Duodenal mucosa (tissue), 2 donors: Measurements from ENCODE around the gene UBAP2.
"Not testable (repeated sequence)": the region's sequence is repeated elsewhere in the genome, so short reads cannot be mapped to it uniquely, and the experiment has no call there.

Experiments used
- H3K27ac ChIP-seq: one replicate; pipeline ENCODE4 v1.7.0; 2013; ENCODE audit warnings: low read depth, low read length
- H3K27me3 ChIP-seq, 2 donors: one replicate each; pipeline ENCODE4 v1.7.0; 2013; ENCODE audit warnings: low read length in 2 of 2, control low read depth in 1 of 2; ENCODE audit not compliant: insufficient read depth in 2 of 2, control insufficient read depth in 1 of 2
- H3K36me3 ChIP-seq, 2 donors: one replicate each; pipeline ENCODE4 v1.7.0; 2013; ENCODE audit warnings: low read length in 2 of 2, control low read depth in 1 of 2; ENCODE audit not compliant: insufficient read depth in 2 of 2, control insufficient read depth in 1 of 2
- H3K4me1 ChIP-seq, 2 donors: one replicate each; pipeline ENCODE4 v1.7.0; 2013; ENCODE audit warnings: low read length in 2 of 2, control low read depth in 1 of 2; ENCODE audit not compliant: insufficient read depth in 2 of 2, control insufficient read depth in 1 of 2
- H3K4me3 ChIP-seq, 2 donors: one replicate each; pipeline ENCODE4 v1.7.0; 2013; ENCODE audit warnings: low read length in 2 of 2, low read depth in 1 of 2
- H3K9ac ChIP-seq, 2 donors: one replicate each; pipeline ENCODE4 v1.7.0; 2013; ENCODE audit warnings: low read length in 2 of 2, low read depth in 1 of 2
- H3K9me3 ChIP-seq, 2 donors: one replicate each; pipeline ENCODE4 v1.7.0; 2013; ENCODE audit warnings: low read length in 2 of 2, control low read depth in 1 of 2; ENCODE audit not compliant: control insufficient read depth in 1 of 2

UBAP2 gene

DNA sequence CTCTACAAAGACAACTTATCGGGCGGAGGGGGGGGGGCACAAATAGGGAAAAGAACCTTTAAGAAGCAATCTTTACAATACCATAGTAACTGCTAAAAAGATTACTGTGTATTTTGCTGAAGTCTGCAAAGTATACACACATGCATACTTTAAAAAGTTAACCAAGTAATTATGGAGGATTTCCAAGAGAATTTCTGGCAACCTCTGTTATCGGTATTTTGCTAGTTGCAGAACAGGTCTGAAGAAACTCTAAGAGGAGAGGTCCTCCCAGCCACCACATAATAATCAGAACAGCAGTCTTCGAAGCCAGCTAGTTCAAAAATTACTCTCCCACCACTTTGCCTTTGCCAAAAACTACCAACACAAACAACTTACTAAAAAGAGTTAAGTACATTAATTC is 56.1 kb downstream of the UBAP2 start:
- H3K9ac ChIP-seq = no peak overlapping the region
- peaks cover 9 to 23% of the 10 kb centered on the region in 2 donors for H3K36me3 ChIP-seq
- no peak overlapping the region for H3K4me3 ChIP-seq
- no peaks in the 10 kb centered on the region for H3K27me3 ChIP-seq
- no peaks in the 10 kb centered on the region for H3K9me3 ChIP-seq
- H3K27ac ChIP-seq = no peak overlapping the region
- no peaks in the 10 kb centered on the region for H3K4me1 ChIP-seq

DNA sequence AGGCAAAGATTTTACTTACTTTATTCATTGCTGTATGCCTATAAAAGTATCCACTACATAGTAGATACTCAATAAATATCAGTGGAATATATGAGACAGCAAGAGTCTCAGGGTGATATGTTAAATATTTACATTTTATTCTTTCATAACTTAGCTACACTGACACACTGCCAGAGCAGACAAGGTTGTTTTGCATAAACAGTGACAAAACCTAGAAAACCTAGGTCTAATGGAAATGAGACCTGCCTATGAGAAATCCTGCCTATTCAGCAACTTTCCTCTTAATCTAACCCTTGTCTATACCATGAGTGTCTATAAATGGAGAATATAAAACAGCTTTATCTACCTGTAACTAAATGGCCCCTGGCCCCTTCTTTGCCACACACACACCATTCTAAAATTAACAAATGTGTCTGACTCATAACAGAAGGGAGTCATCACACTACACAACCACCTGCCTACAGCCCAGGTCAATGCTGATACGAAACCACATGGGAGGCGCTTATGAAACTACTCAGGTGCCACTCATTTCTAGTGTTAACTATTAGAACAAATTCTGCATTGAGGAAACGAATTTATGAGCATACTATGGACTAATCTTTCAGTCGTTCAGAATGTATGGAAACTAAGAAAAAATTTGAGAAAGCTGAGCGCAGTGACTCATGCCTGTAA is 60.3 kb downstream of the UBAP2 start:
- H3K36me3 ChIP-seq = peaks cover 2 to 36% of the 10 kb centered on the region in 2 donors
- H3K4me1 ChIP-seq = no peaks in the 10 kb centered on the region
- H3K4me3 ChIP-seq = no peak overlapping the region
- H3K27ac ChIP-seq = no peak overlapping the region
- H3K9me3 ChIP-seq = no peaks in the 10 kb centered on the region
- H3K9ac ChIP-seq = no peak overlapping the region
- no peaks in the 10 kb centered on the region for H3K27me3 ChIP-seq

DNA sequence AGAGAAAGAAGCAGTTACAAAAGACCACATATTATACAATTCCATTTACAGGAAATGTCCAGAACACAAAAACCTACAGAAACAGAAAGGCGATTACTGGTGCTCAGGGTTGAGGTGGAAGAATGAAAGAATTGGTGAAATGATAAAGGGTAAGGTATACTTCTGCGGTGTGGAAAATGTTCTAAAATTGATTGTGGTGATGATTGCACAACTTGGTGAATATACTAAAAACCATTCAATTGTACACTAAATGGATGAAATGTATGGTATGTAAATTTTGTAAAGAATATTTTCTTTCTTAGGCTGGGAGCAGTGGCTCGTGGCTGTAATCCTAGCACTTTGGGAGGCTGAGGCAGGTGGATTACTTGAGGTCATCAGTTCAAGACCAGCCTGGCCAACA is 72.3 kb downstream of the UBAP2 start:
- Histone ChIP-seq H3K27ac (no peak overlapping the region), H3K4me3 (no peak overlapping the region), H3K4me1 (no peaks in the 10 kb centered on the region), H3K9me3 (no peaks in the 10 kb centered on the region), H3K36me3 (peaks cover 2 to 11% of the 10 kb centered on the region in 2 donors), H3K9ac (no peak overlapping the region), H3K27me3 (no peaks in the 10 kb centered on the region)

DNA sequence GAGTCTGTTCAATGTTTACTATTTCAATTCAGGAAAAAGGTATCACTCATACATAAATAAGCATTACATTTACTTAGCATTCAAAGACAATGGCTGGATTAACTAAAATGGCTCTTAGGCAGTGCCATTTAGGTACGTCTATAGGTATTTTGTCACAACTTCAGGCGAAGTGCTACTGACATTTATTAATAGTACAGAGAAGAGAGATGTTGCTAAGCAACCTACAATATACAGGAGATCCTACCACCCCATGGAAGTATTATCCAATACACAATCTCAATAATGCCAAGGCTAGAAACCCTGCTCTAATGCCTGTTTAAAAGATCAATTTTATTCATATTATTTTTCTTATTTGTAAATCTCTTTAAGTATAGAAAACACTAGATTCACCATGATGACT is 76.0 kb downstream of the UBAP2 start:
- no peaks in the 10 kb centered on the region for H3K27me3 ChIP-seq
- H3K36me3 ChIP-seq = peaks cover 5 to 18% of the 10 kb centered on the region in 2 donors
- no peaks in the 10 kb centered on the region for H3K9me3 ChIP-seq

DNA sequence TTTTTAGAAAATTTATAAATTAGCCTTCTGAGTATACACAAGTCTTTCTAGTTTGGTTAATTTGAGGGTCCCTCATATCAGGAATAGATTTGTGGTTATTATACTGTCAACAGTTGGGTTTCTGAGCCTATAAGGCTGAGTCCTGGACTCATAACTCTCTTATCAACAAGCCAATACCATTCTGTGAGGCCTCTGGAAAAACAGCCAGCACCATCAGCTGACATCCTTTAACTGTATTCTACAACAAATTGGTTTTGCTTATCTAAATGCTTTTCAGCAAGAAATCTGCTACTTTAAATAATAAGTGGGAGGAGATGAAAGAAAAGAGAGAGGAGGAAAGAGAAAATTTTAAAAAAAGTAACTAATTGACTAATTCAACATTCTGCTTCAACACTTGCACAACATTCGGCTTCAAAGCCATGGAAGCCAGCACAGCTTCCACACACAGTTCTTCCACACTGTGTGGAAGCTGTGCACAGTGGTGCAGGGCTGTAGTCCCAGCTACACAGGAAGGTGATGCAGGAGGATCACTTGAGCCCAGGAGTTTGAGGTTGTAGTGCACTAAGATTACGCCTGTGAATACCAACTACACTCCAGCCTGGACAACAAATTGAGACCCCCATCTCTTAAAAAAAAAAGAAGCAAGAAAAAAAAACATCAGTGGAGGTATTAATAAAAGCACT is 84.5 kb downstream of the UBAP2 start:
- no peaks in the 10 kb centered on the region for H3K27me3 ChIP-seq
- H3K4me1 ChIP-seq = no peaks in the 10 kb centered on the region
- no peak overlapping the region for H3K27ac ChIP-seq
- H3K9me3 ChIP-seq = no peaks in the 10 kb centered on the region
- H3K9ac ChIP-seq = no peak overlapping the region
- H3K4me3 ChIP-seq = no peak overlapping the region
- H3K36me3 ChIP-seq = peaks cover 8 to 20% of the 10 kb centered on the region in 2 donors

More for the DNA sequence above, 76.0 kb downstream of the UBAP2 start:
- H3K4me3 ChIP-seq = no peak overlapping the region
- H3K9ac ChIP-seq = no peak overlapping the region
- no peaks in the 10 kb centered on the region for H3K4me1 ChIP-seq
- H3K27ac ChIP-seq = no peak overlapping the region

DNA sequence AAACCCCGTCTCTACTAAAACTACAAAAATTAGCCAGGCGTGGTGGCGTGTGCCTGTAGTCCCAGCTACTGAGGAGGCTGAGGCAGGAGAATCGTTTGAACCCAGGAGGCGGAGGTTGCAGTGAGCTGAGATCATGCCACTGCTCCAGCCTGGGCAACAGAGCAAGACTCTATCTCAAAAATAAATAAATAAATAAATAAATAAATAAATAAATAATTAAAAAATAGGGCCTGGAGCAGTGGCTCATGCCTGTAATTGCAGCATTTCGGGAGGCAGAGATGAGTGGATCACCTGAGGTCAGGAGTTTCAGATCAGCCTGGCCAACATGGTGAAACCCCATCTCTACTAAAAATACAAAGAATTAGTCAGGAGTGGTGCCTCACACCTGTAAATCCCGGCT is 86.2 kb downstream of the UBAP2 start:
- peaks cover 8 to 21% of the 10 kb centered on the region in 2 donors for H3K36me3 ChIP-seq
- H3K4me3 ChIP-seq, H3K9ac ChIP-seq, H3K27ac ChIP-seq, H3K27me3 ChIP-seq, H3K4me1 ChIP-seq, H3K9me3 ChIP-seq: not testable (repeated sequence)

DNA sequence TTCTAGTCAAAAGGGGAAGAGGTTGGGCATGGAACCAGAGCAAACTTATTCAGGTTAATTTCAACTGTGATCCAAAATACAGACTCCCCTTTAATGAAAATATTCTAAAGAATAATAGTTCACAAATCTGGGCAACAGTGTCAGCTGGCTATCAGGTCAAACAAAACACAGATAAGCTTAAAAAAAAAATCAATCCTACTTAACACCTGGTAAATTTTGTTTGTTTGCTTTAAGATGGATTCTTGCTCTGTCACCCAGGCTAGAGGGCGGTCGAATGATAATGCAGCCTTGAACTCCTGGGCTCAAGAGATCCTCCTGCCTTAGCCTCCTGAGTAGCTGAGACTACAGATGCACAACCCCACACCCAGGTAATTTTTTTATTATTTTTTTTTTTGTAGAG is 89.0 kb downstream of the UBAP2 start:
- Histone ChIP-seq H3K9me3 (no peaks in the 10 kb centered on the region), H3K4me3 (no peak overlapping the region), H3K27ac (no peak overlapping the region), H3K27me3 (no peaks in the 10 kb centered on the region), H3K36me3 (peaks cover 15 to 33% of the 10 kb centered on the region in 2 donors), H3K9ac (no peak overlapping the region), H3K4me1 (no peaks in the 10 kb centered on the region)

DNA sequence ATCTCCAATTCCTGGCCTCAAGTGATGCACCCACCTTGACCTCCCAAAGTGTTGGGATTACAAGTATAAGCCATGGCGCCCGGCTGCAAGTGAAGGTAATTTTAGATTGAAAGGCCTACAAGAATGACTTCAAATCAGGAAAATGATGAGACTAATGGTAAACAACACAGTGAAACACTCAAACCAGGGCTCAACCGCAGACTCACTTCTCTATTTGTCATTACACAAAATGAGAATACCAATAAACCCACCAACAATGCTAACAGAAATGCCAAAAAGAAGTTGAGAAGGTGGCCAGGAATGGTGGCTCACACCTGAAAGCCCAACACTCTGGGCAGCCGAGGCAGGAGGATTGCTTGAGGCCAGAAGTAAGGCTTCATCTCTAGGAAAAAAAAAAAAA is 92.1 kb downstream of the UBAP2 start:
- Histone ChIP-seq H3K9me3 (no peaks in the 10 kb centered on the region), H3K4me3 (no peak overlapping the region), H3K36me3 (peaks cover 10 to 43% of the 10 kb centered on the region in 2 donors), H3K27ac (no peak overlapping the region), H3K4me1 (no peaks in the 10 kb centered on the region), H3K9ac (no peak overlapping the region), H3K27me3 (no peaks in the 10 kb centered on the region)

DNA sequence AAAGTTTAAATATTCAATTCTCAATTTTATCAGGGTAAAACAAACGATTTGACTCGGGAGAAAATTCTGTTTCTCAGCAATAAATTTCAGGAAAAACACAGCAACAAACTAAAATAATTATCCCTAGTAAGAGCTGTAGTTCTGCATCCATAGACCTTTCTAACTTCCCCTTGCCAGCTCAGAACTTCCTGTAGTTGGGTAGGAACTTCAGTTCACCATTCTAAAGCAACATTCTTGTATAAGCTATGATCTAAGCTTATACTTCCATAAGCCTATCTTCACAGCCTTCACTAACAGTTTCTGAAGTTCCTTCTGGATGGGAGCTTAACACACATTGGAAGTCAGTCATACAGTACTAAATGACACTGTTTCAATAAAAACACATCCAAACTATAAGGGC is 96.6 kb downstream of the UBAP2 start:
- H3K4me1 ChIP-seq = no peaks in the 10 kb centered on the region
- no peak overlapping the region for H3K4me3 ChIP-seq
- peaks cover 7 to 38% of the 10 kb centered on the region in 2 donors for H3K36me3 ChIP-seq
- H3K27me3 ChIP-seq = no peaks in the 10 kb centered on the region
- H3K27ac ChIP-seq = no peak overlapping the region
- H3K9ac ChIP-seq = no peak overlapping the region
- no peaks in the 10 kb centered on the region for H3K9me3 ChIP-seq

DNA sequence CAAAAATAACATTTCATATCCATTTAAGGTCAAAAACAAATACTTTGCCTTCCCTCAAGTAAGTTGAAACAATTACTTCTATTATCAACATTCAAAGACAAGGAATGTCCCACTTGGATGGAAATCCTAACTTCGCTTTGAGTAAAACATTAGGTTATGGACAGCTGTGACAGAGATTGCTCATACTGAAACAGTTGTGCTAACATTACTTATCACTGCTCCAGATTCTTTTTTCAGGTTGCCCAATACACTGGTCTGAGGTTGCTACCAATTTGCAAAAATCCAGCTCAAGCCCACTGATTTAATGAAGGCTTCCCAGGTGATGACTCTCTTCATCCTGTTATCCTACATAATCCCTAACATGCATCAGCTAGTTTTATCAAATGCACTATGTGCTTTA is 98.3 kb downstream of the UBAP2 start:
- H3K4me3 ChIP-seq = no peak overlapping the region
- H3K36me3 ChIP-seq = peaks cover 0 to 30% of the 10 kb centered on the region in 2 donors
- H3K9me3 ChIP-seq = no peaks in the 10 kb centered on the region
- no peaks in the 10 kb centered on the region for H3K27me3 ChIP-seq
- no peak overlapping the region for H3K9ac ChIP-seq
- no peak overlapping the region for H3K27ac ChIP-seq
- no peaks in the 10 kb centered on the region for H3K4me1 ChIP-seq
